ENCODE results near the gene PRKD2. TPM values are rescaled to one million over a fixed set of nuclear protein-coding genes. Genes with fewer than 3 reads are reported as not detected.

Gene PRKD2
- total and polyA plus RNA-seq, 2 experiments from 2014 or later = 15.6 to 37.9 TPM

- WGBS (ENCODE audit: low lambda C conversion rate, missing lambda C conversion rate) = 85% methylated on average over 7 of the region's 7 CpGs
- H2AFZ ChIP-seq = no peak overlapping the region
- H3K4me2 ChIP-seq = no peak overlapping the region
- H3K36me3 ChIP-seq (replicated peaks; ENCODE audit: insufficient read depth, low read depth) = no peaks in the 10 kb centered on the region
- TF ChIP-seq CTCF (IDR thresholded peaks at IDR 0.05; ENCODE audit: poor library complexity) = no peak
- TF ChIP-seq EZH2phosphoT487 (IDR thresholded peaks at IDR 0.05; ENCODE audit: low read depth, severe bottlenecking, unreplicated experiment) = no peak
- no peak for TF ChIP-seq EZH2 (IDR thresholded peaks at IDR 0.05; ENCODE audit: borderline replicate concordance)
- no peaks in the 10 kb centered on the region for H3K4me1 ChIP-seq (ENCODE audit: insufficient read depth)
- H3K27ac ChIP-seq = no peak overlapping the region
- peaks cover 60% of the 10 kb centered on the region for H4K20me1 ChIP-seq (ENCODE audit: insufficient read depth, poor library complexity, severe bottlenecking)
- DNase-seq (ENCODE audit: low spot score) = no peak
- no peak overlapping the region for H3K4me3 ChIP-seq
- no peaks in the 10 kb centered on the region for H3K27me3 ChIP-seq
- peaks cover 76% of the 10 kb centered on the region for H3K79me2 ChIP-seq
- H3K9me3 ChIP-seq (ENCODE audit: low read depth) = no peaks in the 10 kb centered on the region
- no peaks in the 10 kb centered on the region for H3K9me2 ChIP-seq (replicated peaks; ENCODE audit: insufficient read depth)
These were observed 20.4 kb upstream of the PRKD2 start for GRCh38 chr19:46737298-46737654.

GRCh38 chr19:46736531-46737297, 19.8 kb upstream of the PRKD2 start:
- H3K36me3 ChIP-seq (replicated peaks; ENCODE audit: insufficient read depth, low read depth) = no peaks in the 10 kb centered on the region
- no peaks in the 10 kb centered on the region for H3K9me2 ChIP-seq (replicated peaks; ENCODE audit: insufficient read depth)
- TF ChIP-seq CTCF (IDR thresholded peaks at IDR 0.05; ENCODE audit: poor library complexity) = no peak
- TF ChIP-seq EZH2phosphoT487 (IDR thresholded peaks at IDR 0.05; ENCODE audit: low read depth, severe bottlenecking, unreplicated experiment) = no peak
- no peak for TF ChIP-seq EZH2 (IDR thresholded peaks at IDR 0.05; ENCODE audit: borderline replicate concordance)
- H3K27me3 ChIP-seq = no peaks in the 10 kb centered on the region
- no peak overlapping the region for H3K27ac ChIP-seq
- H3K4me1 ChIP-seq (ENCODE audit: insufficient read depth) = no peaks in the 10 kb centered on the region
- peaks cover 59% of the 10 kb centered on the region for H4K20me1 ChIP-seq (ENCODE audit: insufficient read depth, poor library complexity, severe bottlenecking)
- 87% methylated on average over 22 of the region's 22 CpGs for WGBS (ENCODE audit: low lambda C conversion rate, missing lambda C conversion rate)
- no peak overlapping the region for H3K4me2 ChIP-seq
- peaks cover 70% of the 10 kb centered on the region for H3K79me2 ChIP-seq
- H2AFZ ChIP-seq = no peak overlapping the region
- no peak for DNase-seq (ENCODE audit: low spot score)
- H3K4me3 ChIP-seq = no peak overlapping the region
- H3K9me3 ChIP-seq (ENCODE audit: low read depth) = no peaks in the 10 kb centered on the region

GRCh38 chr19:46733690-46734292, 16.9 kb upstream of the PRKD2 start:
- Histone ChIP-seq H3K9me3 (ENCODE audit: low read depth) (no peaks in the 10 kb centered on the region), H3K4me2 (no peak overlapping the region), H3K79me2 (peaks cover 41% of the 10 kb centered on the region), H3K4me1 (ENCODE audit: insufficient read depth) (no peaks in the 10 kb centered on the region), H3K4me3 (no peak overlapping the region), H3K27me3 (no peaks in the 10 kb centered on the region), H4K20me1 (ENCODE audit: insufficient read depth, poor library complexity, severe bottlenecking) (peaks cover 37% of the 10 kb centered on the region), H2AFZ (no peak overlapping the region), H3K27ac (no peak overlapping the region), H3K36me3 (replicated peaks; ENCODE audit: insufficient read depth, low read depth) (no peaks in the 10 kb centered on the region), H3K9me2 (replicated peaks; ENCODE audit: insufficient read depth) (no peaks in the 10 kb centered on the region)
- WGBS (ENCODE audit: low lambda C conversion rate, missing lambda C conversion rate) = 95% methylated on average over 11 of the region's 11 CpGs
- TF ChIP-seq EZH2phosphoT487 (IDR thresholded peaks at IDR 0.05; ENCODE audit: low read depth, severe bottlenecking, unreplicated experiment) (no peak), CTCF (IDR thresholded peaks at IDR 0.05; ENCODE audit: poor library complexity) (no peak), EZH2 (IDR thresholded peaks at IDR 0.05; ENCODE audit: borderline replicate concordance) (no peak)
- DNase-seq (ENCODE audit: low spot score) = no peak
